ENCODE measurements around the gene ORM1. TPM values are rescaled to one million over a fixed set of nuclear protein-coding genes. Genes with fewer than 3 reads are reported as not detected.

ORM1 gene
- total and polyA plus RNA-seq, 2 donors (not counting 3 experiments of a cell fraction or from before 2014, with no cell fraction given), result not detected

DNA sequence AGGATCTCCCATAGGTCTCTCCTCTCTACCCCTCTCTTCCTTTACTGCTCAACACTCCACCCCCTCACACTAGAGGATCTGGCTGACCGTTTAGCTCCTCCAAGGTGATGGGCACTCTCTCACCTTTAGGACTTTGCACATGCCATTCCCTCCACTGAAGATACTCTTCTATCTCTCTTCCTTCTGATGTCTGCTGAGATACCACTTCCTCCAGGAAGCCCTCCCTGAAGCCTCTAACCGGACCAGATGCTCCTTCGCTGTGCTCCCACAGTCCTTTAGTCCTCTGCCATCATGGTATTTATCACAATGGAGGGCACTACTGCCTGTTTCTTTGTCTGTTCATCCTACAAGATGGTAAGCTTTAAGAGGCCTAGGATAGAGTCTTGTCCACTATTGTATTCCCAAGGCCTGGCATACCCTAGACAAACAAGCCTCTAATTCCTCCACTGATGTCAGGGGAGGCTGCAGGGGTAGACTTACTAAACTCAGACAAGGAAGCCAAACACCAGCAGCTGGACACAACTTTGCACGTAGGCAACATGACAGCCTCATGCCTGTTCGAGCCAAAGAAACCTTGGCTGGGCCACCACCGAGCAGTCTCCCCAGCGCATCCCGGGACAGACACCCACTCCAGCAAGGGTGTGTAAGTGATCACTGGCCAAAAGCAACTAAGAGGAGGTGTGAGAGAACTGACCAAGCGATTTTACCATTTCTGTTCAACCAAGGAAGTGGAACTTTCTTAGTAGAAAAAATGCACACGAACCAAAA, 27.0 kb downstream of the ORM1 start:
- H4K20me1 ChIP-seq (replicated peaks; ENCODE audit: control insufficient read depth, extremely low read depth, insufficient read depth, low read length), result no peaks in the 10 kb centered on the region
- no peak overlapping the region for H3K9ac ChIP-seq (replicated peaks; ENCODE audit: extremely low read depth, insufficient read depth, low read length)
- dilution Hi-C loops (cut with MboI; ENCODE audit: extremely low pct_ligation_motif_present, low sequenced_read_pairs), result no loop called here
- no peak for FAIRE-seq
- H3K36me3 ChIP-seq (ENCODE audit: control insufficient read depth in 2 of 2, extremely low read depth in 1 of 2, insufficient read depth in 2 of 2, low read length in 2 of 2), result peaks cover 8 to 31% of the 10 kb centered on the region in 2 experiments
- intact Hi-C loops (cut with micrococcal nuclease), result no loop called here
- H3K27ac ChIP-seq (ENCODE audit: insufficient read depth, low read depth, low read length), result no peak overlapping the region
- H3K4me1 ChIP-seq (ENCODE audit: control insufficient read depth, extremely low read depth, insufficient read depth, low read length), result no peaks in the 10 kb centered on the region
- H3K4me3 ChIP-seq (replicated peaks in 1 of 3; ENCODE audit: insufficient read depth in 1 of 3, low read depth in 1 of 3, low read length in 3 of 3), result no peak overlapping the region
- no peak overlapping the region for H2AFZ ChIP-seq (ENCODE audit: low read depth, low read length)
- TF ChIP-seq FOS (IDR thresholded peaks at IDR 0.05; ENCODE audit: borderline replicate concordance, insufficient read depth, low read length) (no peak), POLR2AphosphoS5 (IDR thresholded peaks at IDR 0.05; ENCODE audit: insufficient read depth, low read depth, low read length) (no peak), MYC (IDR thresholded peaks at IDR 0.05; ENCODE audit: low read depth, low read length) (no peak), EZH2 (IDR thresholded peaks at IDR 0.05; ENCODE audit: borderline replicate concordance, low read depth, low read length, severe bottlenecking) (no peak)
- no peak for DNase-seq (ENCODE audit: low read depth, low spot score)
- ChIA-PET POLR2A (no interaction called here), CTCF (no interaction called here)
- no peak overlapping the region for H3K4me2 ChIP-seq (ENCODE audit: insufficient read depth, low read length)
- no peaks in the 10 kb centered on the region for H3K9me3 ChIP-seq (replicated peaks; ENCODE audit: control insufficient read depth, insufficient read depth, low read length)
- H3K27me3 ChIP-seq (ENCODE audit: control insufficient read depth in 2 of 2, insufficient read depth in 2 of 2, low read length in 2 of 2), result no peaks in the 10 kb centered on the region
- no peaks in the 10 kb centered on the region for H3K79me2 ChIP-seq (ENCODE audit: control insufficient read depth, insufficient read depth, low read length)
- H3K9me1 ChIP-seq (replicated peaks; ENCODE audit: control insufficient read depth, extremely low read depth, insufficient read depth, low read length), result no peaks in the 10 kb centered on the region
- no TSS peak for BruUV-seq (replicated peaks)

DNA sequence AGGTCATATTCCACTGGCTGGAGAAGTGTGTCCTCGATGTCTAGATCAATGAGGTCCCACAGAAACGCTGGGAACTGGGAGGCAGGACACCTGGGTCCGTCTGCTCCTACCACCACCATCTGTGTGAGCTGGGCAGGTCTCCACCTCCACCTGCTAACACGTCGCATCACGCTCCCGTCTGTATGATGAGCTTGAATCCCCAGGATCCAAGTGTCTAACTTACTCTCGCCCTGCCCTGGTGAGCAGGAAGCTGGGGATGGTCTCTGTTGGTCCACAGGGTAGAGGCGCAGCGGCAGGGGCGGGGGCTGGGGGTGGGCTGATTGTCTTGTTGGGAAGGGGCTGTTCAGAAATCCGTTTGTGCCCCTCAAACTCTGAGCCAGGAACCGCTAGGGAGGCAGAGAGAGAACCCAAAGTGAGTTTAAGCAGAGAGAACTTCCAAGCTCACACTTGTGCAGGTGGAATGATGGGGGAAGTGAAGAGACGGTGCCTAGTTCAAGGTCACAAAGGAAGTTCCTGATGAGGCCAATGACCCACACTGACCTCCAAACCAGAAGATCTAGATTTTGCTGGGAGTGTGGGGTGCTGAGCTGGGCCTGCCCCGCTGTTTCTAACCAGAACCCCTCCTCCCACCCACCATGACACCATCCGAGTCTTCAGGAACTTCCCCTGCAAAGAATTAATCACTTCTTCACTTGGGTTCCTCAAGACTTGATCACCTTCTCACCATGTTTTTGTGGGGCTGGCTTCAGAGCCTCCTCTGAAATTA, 27.9 kb downstream of the ORM1 start:
- Histone ChIP-seq H3K79me2 (ENCODE audit: control insufficient read depth, insufficient read depth, low read length) (no peaks in the 10 kb centered on the region), H3K4me2 (ENCODE audit: insufficient read depth, low read length) (no peak overlapping the region), H3K9ac (replicated peaks; ENCODE audit: extremely low read depth, insufficient read depth, low read length) (no peak overlapping the region), H3K27ac (ENCODE audit: insufficient read depth, low read depth, low read length) (no peak overlapping the region), H3K27me3 (ENCODE audit: control insufficient read depth in 2 of 2, insufficient read depth in 2 of 2, low read length in 2 of 2) (no peaks in the 10 kb centered on the region), H3K9me3 (replicated peaks; ENCODE audit: control insufficient read depth, insufficient read depth, low read length) (no peaks in the 10 kb centered on the region), H3K9me1 (replicated peaks; ENCODE audit: control insufficient read depth, extremely low read depth, insufficient read depth, low read length) (no peaks in the 10 kb centered on the region), H4K20me1 (replicated peaks; ENCODE audit: control insufficient read depth, extremely low read depth, insufficient read depth, low read length) (no peaks in the 10 kb centered on the region), H3K4me3 (replicated peaks in 1 of 3; ENCODE audit: insufficient read depth in 1 of 3, low read depth in 1 of 3, low read length in 3 of 3) (no peak overlapping the region), H3K36me3 (ENCODE audit: control insufficient read depth in 2 of 2, extremely low read depth in 1 of 2, insufficient read depth in 2 of 2, low read length in 2 of 2) (peaks cover 8 to 33% of the 10 kb centered on the region in 2 experiments), H3K4me1 (ENCODE audit: control insufficient read depth, extremely low read depth, insufficient read depth, low read length) (no peaks in the 10 kb centered on the region), H2AFZ (ENCODE audit: low read depth, low read length) (no peak overlapping the region)
- FAIRE-seq (no peak), DNase-seq (ENCODE audit: low read depth, low spot score) (no peak)
- no TSS peak for BruUV-seq (replicated peaks)
- intact Hi-C loops (cut with micrococcal nuclease) (no loop called here), dilution Hi-C loops (cut with MboI; ENCODE audit: extremely low pct_ligation_motif_present, low sequenced_read_pairs) (no loop called here)
- TF ChIP-seq JUN (IDR thresholded peaks at IDR 0.05; ENCODE audit: borderline replicate concordance, insufficient read depth, insufficient read length, low read depth), result no peak
- no peak for TF ChIP-seq EZH2 (IDR thresholded peaks at IDR 0.05; ENCODE audit: borderline replicate concordance, low read depth, low read length, severe bottlenecking)
- TF ChIP-seq, protein P1, sequence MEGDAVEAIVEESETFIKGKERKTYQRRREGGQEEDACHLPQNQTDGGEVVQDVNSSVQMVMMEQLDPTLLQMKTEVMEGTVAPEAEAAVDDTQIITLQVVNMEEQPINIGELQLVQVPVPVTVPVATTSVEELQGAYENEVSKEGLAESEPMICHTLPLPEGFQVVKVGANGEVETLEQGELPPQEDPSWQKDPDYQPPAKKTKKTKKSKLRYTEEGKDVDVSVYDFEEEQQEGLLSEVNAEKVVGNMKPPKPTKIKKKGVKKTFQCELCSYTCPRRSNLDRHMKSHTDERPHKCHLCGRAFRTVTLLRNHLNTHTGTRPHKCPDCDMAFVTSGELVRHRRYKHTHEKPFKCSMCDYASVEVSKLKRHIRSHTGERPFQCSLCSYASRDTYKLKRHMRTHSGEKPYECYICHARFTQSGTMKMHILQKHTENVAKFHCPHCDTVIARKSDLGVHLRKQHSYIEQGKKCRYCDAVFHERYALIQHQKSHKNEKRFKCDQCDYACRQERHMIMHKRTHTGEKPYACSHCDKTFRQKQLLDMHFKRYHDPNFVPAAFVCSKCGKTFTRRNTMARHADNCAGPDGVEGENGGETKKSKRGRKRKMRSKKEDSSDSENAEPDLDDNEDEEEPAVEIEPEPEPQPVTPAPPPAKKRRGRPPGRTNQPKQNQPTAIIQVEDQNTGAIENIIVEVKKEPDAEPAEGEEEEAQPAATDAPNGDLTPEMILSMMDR (IDR thresholded peaks at IDR 0.05; ENCODE audit: extremely low read depth in 1 of 2, insufficient read depth in 1 of 2, low read depth in 1 of 2, low read length in 2 of 2), result no peak
- TF ChIP-seq POLR2AphosphoS5 (IDR thresholded peaks at IDR 0.05; ENCODE audit: insufficient read depth, low read depth, low read length), result no peak
- TF ChIP-seq GATA2 (IDR thresholded peaks at IDR 0.05; ENCODE audit: insufficient read depth, insufficient read length, low read depth, low read length), result no peak
- no peak for TF ChIP-seq POLR2A (IDR thresholded peaks at IDR 0.05; ENCODE audit: low read depth, low read length)
- CTCF ChIA-PET, result no interaction called here
- POLR2A ChIA-PET, result no interaction called here
